G401 (cell line): ENCODE measurements around the gene ADGRL3. TPM values are rescaled to one million over a fixed set of nuclear protein-coding genes. Genes with fewer than 3 reads are reported as not detected.

Experiments
- DNase-seq: peaks from one replicate; pipeline ENCODE4 v3.0.0-alpha.2; 2015; ENCODE audit warnings: low spot score
- in situ Hi-C: cut with HindIII; loops from 2 replicates; pipeline ENCODE4 v1.10.0; 2016; ENCODE audit warnings: low sequenced_read_pairs, mixed read lengths
- total RNA-seq: library from RNA; depleted of rRNA; stranded (reverse); fragments of >200 nt; shearing (Covaris generic); gene quantifications from 2 replicates; pipeline ENCODE4 v1.2.3, GENCODE V29; 2014

Gene ADGRL3
- total RNA-seq, 1 experiment from 2014 or later = not detected

- in situ Hi-C loops = no loop called here
Observed at GRCh38 chr4:62051332-62051731, 851.2 kb downstream of the ADGRL3 start.

GRCh38 chr4:62053974-62054373 lies 853.8 kb downstream of the ADGRL3 start:
- in situ Hi-C loops = no loop called here
- no peak for DNase-seq

More at GRCh38 chr4:62051332-62051731, 851.2 kb downstream of the ADGRL3 start:
- DNase-seq = no peak

DNA sequence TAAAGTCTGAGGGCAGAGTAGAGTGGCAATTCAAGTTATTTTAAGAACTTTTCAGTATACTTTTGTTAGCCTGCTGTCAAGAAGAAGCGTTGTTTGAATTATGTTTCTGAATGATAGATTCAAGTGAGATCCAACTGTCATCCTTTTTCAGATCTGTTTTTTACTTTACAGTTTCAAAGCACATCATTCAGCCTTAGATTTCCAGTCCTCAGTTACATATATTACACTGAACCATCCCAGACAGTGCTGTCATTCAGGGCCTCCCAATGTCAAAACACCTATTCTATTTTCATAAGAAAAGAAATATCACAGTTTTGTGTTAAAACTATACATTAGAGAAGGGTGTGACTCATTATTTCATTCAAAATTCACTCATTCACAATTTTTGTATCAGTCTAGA lies 856.9 kb downstream of the ADGRL3 start:
- in situ Hi-C loops = no loop called here
- DNase-seq = no peak

GRCh38 chr4:62058571-62058970 lies 858.4 kb downstream of the ADGRL3 start:
- DNase-seq = peak; percentile 28
- in situ Hi-C loops = no loop called here

DNA sequence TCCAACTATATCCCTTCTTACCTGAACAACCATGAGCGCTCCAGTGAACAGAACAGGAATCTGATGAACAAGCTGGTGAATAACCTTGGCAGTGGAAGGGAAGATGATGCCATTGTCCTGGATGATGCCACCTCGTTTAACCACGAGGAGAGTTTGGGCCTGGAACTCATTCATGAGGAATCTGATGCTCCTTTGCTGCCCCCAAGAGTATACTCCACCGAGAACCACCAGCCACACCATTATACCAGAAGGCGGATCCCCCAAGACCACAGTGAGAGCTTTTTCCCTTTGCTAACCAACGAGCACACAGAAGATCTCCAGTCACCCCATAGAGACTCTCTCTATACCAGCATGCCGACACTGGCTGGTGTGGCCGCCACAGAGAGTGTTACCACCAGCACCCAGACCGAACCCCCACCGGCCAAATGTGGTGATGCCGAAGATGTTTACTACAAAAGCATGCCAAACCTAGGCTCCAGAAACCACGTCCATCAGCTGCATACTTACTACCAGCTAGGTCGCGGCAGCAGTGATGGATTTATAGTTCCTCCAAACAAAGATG lies 870.2 kb downstream of the ADGRL3 start:
- in situ Hi-C loops = no loop called here

DNA sequence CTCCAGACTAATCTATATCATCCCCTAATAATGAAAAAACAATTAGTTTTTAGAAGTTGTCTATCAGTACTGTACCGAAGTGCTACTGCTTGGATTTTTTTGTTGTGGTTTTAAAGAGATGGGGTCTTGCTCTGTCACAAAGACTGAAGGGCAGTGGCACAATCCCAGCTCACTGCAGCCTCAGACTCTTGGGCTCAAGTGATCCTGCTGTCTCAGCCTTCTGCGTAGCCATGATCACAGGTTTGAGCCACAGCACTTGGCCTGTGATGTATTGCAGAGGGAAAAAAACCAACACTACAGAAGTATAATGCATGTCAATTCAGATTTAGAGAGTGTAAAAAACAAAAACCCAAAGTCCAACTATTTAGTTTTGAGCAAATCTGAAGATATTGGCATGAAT lies 875.0 kb downstream of the ADGRL3 start:
- DNase-seq = no peak
- in situ Hi-C loops = no loop called here

More for the DNA sequence above, 870.2 kb downstream of the ADGRL3 start:
- no peak for DNase-seq

DNA sequence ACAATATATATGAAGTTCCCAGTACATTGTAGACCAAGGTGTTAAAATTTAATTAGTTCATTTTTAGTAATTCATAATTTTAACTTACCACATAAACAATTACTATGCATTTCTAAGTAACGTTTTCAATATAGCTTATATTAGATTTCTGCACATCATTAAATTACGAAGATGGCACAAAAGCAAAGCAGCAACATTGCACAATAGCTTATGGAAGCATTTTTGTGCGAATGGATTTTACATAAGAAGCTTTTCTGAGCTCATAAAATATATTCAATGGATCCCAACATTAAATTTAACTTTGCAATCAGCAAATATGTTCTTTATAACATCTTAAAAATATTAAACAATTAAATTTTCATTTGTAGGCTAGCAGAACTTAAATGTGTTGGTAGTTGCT lies 875.4 kb downstream of the ADGRL3 start:
- in situ Hi-C loops = no loop called here

DNA sequence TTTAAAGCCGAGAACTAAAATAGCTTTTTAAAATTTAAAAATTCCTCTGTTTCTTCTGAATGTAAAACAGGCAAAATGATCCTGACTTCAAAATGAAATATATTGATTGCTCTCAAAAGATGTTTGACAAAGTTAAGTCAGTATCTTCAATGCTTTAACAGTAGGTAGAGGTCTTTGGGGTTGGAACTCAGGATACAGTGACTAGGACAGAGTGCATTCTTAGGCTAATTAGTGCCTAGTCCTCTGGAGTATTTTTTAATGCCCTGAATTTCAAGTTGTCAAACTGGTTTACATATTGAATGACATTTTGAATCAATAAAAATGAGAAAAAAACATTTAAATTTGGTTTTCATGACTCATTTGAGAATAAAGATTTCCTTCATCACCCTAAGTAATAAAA lies 877.3 kb downstream of the ADGRL3 start:
- DNase-seq = no peak
- in situ Hi-C loops = no loop called here

More for the DNA sequence above, 875.4 kb downstream of the ADGRL3 start:
- DNase-seq = no peak

DNA sequence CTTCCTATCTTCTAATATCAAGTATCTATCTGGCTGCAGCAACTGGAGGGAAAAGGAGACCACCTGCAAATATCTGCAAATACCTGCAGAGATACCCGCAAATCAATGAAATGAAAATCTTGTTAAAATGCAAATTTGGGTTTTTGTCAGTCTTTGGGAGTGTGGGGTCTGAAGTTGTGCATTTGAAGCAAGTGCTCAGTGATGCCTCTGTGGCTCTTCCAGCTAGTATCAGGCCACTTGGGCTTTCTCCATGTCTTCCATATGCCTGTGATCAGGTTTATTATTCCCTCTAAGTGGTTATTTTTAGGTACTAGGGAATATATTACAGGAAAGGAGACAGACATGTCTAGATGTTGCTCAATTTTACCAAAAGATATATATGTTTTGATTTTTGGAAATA lies 880.3 kb downstream of the ADGRL3 start:
- no peak for DNase-seq
- in situ Hi-C loops = no loop called here

DNA sequence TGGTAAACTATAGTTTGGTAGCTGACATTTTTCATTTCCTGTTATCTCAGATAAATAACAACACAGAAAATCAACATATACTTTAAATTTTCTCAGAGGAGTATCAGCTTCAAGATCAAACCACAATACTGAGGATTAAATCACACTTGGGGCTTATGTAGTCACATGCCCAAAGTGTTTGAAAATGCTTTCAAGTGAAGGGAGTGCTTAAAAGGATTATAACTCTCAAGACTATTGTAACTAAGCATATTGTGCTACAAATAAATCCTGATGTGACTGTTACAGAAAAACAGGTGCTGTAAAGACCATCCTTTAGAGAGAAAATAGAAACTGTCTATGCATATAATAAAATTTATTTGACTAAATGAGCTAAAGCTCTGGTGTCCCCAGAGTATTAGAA lies 887.6 kb downstream of the ADGRL3 start:
- DNase-seq = no peak
- in situ Hi-C loops = no loop called here

GRCh38 chr4:62093735-62094134 lies 893.6 kb downstream of the ADGRL3 start:
- DNase-seq = no peak
- in situ Hi-C loops = no loop called here

- in situ Hi-C loops = no loop called here
- DNase-seq = no peak
Observed at GRCh38 chr4:62096881-62097280, 896.8 kb downstream of the ADGRL3 start.

DNA sequence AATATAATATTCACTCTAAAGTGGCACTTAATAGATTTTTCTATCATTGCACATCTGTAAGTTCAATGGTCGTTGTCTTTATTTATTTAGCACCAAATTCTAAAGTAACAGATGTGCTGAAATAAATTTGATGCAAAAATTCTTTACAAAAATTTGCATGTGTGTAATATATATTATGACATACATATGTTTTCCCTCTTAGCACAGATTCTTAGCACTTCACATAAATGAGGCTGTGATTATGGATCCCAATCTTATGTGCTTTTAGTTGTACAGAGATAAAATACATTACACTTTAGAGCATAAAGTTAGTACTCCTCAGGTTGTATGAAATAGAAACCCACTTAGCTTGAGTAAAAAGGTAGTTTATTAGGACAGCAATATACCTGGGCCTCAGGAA lies 915.1 kb downstream of the ADGRL3 start:
- in situ Hi-C loops = no loop called here

GRCh38 chr4:62117886-62118285 lies 917.8 kb downstream of the ADGRL3 start:
- in situ Hi-C loops = no loop called here
- no peak for DNase-seq

More for the DNA sequence above, 915.1 kb downstream of the ADGRL3 start:
- DNase-seq = no peak

- in situ Hi-C loops = no loop called here
- no peak for DNase-seq
Observed at GRCh38 chr4:62118558-62118957, 918.4 kb downstream of the ADGRL3 start.

- in situ Hi-C loops = no loop called here
- DNase-seq = no peak
Observed at GRCh38 chr4:62119195-62119594, 919.1 kb downstream of the ADGRL3 start.

GRCh38 chr4:62126064-62126732 lies 926.1 kb downstream of the ADGRL3 start:
- no peak for DNase-seq
- in situ Hi-C loops = no loop called here
